DMS79 (cell line): ENCODE results near the gene NR2C1.

Source experiments
- DNase-seq: peaks from one replicate; lab custom pipeline; 2025; lab: John Stamatoyannopoulos, UW

NR2C1 gene

DNA sequence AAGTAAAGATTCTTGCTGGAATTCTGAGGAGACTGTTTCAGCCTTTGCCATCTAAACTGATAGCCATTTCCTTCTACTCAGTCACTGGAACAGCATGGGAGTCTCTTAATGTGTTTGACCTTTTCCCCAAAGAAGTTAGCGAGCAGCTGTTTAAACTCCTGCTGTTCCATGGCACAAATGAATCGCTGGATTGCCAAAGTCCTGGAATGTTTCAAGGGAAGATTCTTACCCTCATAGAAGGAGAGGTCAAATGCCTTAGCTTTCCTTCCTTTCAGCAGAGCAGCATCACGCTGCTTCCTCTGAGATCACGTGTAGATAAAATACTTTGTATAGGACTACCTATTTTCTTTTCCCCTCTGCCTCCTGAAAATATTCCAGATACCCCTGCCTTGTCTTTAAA, 10.5 kb upstream of the NR2C1 start:
- no peak for DNase-seq

- DNase-seq, result no peak
Observed at GRCh38 chr12:95083471-95083870, 10.1 kb upstream of the NR2C1 start.

- no peak for DNase-seq
Observed at GRCh38 chr12:95077341-95077740, 3.9 kb upstream of the NR2C1 start.

DNA sequence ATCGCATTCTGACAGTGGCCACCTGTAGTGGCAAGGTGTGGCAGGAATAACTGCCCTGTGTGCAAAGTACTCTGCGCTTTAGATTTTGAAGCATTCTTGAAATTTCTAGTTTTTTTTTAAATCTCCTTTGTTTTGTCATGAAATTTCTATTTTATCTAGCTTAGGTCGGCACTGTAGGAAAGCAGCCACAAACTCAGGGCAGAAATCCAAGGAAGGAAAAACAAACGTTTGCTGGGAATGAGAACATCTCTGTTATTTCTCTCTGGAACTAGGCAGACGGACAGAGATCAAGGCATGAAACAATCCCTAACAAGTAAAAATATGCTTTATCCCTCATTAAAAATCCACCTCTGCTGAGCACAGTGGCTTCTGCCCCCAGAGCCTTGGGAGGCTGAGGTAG, 1.3 kb upstream of the NR2C1 start:
- no peak for DNase-seq

DNA sequence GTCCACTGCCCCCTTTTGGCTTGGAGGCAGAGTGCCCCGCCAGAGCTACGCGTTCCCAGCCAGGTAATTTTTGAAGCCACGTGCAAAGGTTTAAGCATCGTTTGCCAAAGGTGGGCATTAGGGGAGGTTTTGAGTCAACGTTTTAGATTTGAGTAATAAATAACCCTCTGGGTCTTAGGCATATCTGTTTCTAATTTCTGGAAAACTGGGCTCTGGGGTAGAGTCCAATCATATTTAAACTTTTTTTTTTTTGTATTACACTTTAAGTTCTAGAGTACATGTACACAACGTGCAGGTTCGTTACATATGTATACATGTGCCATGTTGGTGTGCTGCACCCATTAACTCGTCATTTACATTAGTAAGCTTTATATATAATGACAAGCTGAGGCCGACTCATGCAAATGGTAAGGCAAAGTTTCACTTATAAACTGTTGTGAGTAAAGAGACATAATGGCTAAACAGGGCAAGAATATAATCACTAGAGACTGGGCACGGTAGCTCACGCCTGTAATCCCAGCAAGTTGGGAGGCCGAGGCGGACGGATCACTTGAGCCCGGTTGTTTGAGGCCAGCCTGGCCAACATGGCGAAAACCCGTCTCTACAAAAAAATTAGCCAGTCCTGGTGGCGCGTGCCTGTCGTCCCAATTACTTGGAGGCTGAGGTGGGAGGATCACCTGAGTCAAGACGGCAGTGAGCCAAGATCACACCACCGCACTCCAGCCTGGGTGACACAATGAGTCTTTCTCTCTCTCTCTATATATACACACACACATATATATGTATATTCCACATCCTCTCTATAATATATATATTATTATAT, 491 bp upstream of the NR2C1 start:
- DNase-seq, result no peak

DNA sequence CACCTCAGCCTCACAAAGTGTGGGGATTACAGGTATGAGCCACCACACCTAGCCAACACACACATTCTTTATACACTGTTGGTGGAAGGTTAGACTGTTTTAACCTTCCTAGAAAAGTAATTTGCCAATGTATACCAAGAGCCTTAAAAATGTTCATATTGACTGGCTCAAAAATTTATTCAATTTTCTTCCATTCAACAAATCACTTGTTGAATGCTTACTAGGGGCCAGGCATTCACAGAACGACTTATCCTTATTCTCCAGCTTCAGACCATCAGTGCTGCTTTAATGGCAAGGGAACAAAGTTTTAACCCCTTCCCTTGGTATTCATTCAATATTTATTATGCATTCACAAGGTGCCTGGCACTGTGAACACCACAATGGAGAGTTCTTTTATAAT, 3.0 kb downstream of the NR2C1 start:
- no peak for DNase-seq

- no peak for DNase-seq
Observed at GRCh38 chr12:95066091-95066855, 7.1 kb downstream of the NR2C1 start.

GRCh38 chr12:95060951-95061350, 12.5 kb downstream of the NR2C1 start:
- no peak for DNase-seq

DNA sequence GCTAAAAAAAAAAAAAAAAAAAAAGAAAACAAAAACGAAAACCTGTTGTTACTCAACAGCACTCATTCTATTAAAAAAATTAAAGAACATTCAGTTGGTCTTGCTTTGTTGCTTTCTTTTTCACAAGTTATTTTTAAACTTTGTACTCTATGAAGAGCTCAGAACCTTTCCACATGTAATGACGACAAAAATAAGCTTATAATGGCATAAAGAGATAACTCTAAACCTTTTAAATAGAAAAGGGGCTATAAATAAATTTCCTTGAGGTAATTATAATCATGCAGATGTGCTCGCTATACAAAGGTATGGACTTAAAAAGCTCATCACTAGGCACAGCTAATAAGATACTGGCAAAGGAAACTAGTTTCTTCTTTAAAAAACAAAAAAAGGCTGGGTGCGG, 13.4 kb downstream of the NR2C1 start:
- no peak for DNase-seq

GRCh38 chr12:95057424-95057823, 16.0 kb downstream of the NR2C1 start:
- DNase-seq, result no peak

DNA sequence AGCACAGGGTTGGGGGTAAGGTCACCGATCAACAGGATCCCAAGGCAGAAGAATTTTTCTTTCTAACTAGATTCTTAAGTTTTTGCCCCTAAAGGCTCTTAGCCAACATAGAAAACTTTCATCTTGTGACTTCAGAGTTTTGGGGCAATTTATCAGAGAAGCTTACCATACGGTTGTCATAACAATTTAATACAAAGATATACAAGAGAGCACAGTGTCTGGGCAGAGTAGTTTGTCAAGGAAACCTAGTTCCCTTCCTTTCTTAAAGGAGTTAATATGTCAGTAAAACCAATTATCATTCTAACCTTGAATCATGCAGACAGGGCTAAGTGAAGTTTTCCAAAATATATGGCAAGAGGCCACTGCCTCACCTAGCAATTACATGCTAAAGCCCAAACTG, 18.4 kb downstream of the NR2C1 start:
- no peak for DNase-seq

DNA sequence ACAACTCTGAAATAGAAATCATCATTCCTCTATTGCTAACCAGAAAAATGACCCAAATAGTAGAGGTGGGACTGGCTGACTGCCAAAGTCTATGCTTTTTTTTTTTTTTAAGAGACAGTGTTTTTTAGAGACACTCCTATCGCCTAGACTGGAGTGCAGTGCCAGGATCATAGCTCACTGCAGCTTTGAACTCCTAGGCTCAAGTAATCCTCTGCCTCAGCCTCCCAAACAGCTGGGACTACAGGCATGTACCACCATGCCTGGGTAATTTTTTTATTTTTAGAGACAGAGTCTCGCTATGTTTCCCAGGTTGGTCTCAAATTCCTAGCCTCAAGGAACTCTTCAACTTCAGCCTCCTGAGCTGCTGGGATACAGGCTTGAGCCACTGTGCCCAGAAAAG, 19.2 kb downstream of the NR2C1 start:
- no peak for DNase-seq

GRCh38 chr12:95051241-95051640, 22.2 kb downstream of the NR2C1 start:
- DNase-seq, result no peak

- no peak for DNase-seq
Observed at GRCh38 chr12:95037906-95038305, 35.5 kb downstream of the NR2C1 start.

DNA sequence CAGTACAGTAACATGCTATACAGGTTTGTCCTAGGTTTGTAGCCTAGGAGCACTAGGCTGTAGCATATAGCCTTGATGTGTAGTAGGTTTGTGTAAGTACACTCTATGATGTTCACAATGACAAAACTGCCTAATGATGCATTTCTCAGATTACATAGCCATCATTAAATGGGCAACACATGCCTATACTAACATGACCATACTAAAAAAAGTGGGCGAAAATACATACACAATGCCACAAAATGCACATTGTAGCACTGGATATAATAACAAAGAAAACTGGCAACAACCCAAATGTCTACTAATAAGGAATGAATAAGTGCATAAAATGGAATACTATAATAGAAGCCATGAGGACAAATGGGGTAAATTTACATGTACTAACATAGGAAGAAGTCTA, 38.7 kb downstream of the NR2C1 start:
- no peak for DNase-seq

- DNase-seq, result no peak
Observed at GRCh38 chr12:95022477-95022876, 50.9 kb downstream of the NR2C1 start.

GRCh38 chr12:95017482-95017881, 55.9 kb downstream of the NR2C1 start:
- no peak for DNase-seq

DNA sequence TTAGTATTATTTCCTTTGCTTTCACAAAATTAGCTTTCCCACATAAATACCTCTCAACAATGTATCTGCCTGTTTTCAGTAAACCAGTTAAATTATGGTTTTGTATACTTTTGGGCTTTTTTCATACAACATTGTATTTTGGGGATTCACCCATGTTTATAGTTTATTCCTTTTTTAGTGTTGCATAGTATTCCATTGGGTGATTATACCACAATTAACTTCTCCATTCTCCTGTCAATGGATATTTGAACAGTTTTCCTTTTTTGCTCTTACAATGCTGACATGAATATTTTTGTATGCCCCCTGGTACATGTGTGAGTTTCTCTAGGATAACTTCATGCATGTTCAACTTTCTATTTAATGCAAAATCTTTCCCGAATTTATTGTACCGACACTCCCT, 57.3 kb downstream of the NR2C1 start:
- no peak for DNase-seq

DNA sequence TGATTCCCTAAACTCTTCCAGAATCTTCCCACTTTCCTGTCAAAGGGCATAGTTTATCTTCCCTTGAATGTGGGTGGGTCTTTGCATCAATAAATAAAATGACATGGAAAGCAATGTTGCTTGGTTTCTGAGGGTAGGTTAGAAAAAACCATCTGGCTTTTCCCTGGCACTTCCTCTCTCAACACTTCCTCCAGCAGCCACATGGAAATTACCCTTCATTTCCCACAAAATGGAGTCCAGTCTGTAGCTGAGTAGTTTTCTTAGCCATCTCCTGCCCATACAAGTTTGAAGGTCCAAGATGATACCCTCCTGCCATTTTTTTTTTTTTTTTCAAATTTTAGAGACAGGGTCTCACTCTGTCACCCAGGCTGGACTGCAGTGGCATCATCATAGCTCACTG, 58.9 kb downstream of the NR2C1 start:
- no peak for DNase-seq

DNA sequence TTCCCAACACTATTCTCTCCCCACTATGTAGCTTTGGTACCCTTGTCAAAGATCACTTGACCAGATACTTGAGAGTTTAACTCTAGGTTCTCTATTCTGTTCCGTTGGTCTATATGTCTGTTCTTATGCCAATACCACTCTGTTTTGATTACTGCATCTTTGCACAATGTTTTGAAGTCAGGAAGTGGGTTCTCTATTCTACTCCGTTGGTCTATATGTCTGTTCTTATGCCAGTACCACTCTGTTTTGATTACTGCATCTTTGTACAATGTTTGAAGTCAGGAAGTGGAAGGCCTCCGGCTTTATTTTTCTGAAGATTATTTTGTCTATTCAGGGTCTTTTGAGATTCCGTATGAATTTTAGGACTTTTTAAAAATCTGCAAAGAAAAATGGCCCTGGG, 67.2 kb downstream of the NR2C1 start:
- DNase-seq, result no peak

DNA sequence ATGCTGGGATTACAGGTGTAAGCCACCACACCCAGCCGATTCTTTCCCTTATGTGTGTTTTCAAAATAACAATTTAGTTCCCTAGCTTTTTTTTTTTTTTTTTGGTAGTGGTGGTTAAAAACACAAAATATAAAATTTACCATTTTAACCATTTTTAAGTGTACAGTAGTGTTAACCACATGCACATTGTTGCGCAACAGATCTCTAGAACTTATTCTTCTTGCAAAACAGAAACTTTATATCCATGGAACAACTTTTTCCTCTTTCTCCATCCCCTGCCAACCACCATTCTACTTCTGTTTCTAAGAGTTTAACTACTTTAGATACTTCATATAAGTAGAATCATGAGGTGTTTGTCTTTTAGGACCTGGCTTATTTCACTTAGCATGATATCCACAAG, 68.8 kb downstream of the NR2C1 start:
- DNase-seq, result no peak

DNA sequence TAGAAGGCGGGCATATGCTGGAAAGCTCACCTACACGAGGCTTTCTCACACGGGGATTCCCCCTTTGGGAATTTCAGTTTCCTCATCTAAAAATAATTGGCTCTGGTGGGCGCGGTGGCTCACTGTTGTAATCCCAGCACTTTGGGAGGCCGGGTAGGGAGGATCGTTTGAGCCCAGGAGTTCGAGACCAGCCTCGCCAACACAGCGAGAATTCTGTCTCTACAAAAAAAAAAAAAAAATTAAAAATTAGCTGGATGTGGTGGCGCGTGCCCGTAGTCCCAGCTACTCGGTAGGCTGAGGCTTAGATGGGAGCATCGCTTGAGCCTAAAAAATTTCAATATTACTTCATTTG, 69.5 kb downstream of the NR2C1 start:
- DNase-seq, result no peak

GRCh38 chr12:95003213-95003920, 70.1 kb downstream of the NR2C1 start, which contains the start of gene NDUFA12:
TSS of gene NDUFA12 (minus strand) at chr12:95003697. CDS start at chr12:95003680, 17 bp downstream.
- DNase-seq, result peak; percentile 91
